ENCODE measurements around the gene TANGO2.

Gene TANGO2

DNA sequence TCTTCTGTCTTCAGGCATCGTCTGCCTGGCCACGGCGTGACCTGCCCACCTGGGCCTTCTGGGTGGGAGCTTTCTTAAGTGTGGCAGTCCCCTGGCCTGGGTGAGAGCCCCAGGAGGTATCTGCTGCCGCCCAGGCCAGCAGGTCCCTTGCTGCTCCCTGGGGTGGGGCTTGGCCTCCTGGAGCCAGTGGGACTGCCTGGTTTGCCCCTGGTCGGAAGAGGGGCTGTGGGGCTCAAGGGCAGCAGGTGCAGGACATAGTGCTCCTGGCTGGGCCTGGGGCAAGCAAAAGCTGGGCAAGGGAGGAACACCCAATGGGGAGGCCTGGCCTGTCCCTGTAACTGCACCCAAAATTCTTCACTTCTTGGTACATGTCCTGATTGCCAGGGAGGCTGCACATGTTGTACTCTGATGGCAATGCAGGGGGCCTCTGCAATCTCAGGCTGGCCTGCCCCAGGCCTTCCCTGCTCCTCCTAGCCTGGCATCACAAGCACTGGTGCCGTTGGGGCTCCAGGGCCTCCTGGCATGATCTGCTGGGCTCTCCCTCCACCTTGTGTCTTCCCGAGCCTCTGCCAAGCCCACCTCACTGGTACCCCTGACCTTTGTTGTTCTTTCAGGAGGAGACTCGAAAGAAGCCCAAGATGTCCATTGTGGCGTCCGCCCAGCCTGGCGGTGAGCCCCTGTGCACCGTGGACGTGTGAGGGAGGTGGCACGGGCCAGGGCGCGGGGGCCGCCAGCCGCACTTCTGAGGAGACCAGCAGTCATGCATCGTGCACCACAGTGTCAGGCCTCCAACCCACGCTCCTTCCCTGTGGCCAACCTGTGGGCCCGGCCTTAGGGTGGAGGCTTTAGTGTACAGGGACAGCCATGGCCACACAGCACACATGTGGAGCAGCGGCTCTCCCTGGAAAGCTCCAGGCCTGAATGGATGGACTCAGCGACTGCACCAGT lies 88.8 kb downstream of the TANGO2 start:
- DNase-seq = no peak

DNA sequence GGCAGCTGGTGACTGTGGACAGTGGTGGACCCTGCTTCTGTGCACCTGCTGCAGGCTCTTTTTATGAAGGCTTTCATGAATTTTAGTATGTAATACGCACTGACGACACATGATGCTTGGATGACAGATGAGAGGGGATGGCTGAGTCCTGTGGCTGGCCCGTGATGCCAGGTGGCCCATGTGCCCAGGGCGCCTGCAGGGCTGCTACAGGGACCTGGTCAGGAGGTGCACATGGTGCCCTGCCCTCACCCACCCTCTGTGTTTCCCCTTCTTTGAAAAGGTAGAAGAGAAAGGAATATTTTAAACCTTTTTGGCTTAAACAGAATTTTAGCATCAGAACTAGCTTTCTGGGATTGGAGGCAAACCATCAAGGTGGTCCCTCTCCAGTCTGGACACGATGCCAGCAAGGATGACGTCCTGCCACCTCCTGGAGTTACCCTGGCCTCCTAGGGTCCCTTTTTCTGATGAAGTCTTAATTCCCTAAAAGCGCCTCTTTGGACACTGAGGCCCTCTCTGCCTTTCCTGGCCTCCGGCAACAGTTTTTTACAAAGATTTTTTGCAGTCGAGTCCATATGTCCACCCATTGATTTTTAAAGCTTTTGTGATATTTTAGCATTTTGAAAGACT lies 89.6 kb downstream of the TANGO2 start:
- DNase-seq = no peak

DNA sequence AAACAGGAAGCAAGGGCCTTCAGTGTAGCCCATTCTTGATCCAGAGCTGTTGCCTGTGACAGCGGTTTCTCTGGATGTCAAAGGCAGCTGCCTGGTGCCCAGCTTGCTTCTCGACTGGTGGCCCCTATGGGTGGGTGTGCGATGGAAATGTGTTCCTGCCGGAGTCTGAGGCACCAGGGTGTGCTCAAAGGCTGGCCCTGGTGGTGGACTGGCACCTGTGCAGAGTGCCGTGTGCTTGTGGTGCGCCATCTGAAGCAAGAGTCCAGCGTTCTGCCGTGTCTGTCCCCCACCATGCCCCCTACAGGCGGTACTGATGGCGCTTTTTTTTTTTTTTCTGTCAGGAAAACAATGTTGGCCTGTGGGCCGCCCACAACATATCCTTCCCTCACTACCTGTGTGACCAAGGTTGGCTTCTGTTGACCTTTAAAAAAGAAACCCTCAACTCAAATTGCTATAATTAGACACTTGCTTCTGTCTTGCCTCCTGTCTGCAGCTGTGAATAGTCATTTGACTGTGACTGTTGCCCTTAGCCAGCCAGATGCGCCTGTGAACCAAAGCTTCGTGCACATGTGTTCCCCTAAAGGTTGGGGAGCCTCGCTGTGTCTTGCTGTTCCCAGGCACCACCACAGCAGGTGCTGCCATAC lies 90.3 kb downstream of the TANGO2 start:
- DNase-seq = no peak

DNA sequence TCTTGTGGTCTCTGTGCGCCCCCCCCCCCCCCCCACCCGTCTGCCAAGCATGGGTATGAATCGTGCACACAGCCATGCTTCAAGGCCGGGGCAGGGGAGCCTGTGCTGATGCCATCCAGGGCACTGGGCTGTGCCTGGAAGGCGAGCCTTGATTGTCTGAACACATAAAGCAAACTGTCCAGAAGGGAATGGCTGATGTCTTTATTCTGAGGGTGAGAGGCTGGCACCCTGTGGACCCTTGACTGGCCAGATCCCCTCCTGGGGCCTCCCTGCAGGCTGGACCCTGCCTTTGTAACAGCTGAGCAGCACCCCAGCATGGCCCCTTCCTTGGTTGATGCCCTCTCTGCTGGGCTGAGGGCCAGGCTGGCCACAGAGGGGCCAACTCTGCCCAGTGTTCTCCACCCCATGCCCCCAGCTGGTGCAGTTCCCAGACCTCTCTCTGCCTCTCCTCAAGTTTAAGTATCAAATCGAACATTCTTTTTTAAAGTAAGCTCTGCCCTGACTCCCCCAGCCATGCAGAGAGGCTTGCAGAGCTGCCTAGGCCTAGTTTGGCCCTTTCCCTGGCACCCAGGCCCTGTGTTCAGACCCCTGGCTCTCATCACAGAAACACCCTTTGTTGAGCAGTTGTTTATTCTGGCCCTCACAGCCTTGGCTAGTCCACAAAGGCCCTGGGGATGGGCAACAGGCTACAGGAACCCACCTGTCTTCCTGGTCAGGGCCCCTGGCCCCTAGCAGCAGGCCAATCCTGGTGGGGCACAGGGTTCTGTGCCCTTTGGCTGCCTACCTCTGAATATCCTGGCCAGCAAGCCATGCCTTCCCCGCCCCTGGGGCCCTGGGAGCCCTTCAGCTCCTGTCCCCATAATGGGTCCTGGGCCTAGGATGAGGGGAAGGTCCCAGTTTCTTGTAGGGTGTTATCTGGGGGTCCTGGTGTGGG lies 91.0 kb downstream of the TANGO2 start:
- DNase-seq = no peak

DNA sequence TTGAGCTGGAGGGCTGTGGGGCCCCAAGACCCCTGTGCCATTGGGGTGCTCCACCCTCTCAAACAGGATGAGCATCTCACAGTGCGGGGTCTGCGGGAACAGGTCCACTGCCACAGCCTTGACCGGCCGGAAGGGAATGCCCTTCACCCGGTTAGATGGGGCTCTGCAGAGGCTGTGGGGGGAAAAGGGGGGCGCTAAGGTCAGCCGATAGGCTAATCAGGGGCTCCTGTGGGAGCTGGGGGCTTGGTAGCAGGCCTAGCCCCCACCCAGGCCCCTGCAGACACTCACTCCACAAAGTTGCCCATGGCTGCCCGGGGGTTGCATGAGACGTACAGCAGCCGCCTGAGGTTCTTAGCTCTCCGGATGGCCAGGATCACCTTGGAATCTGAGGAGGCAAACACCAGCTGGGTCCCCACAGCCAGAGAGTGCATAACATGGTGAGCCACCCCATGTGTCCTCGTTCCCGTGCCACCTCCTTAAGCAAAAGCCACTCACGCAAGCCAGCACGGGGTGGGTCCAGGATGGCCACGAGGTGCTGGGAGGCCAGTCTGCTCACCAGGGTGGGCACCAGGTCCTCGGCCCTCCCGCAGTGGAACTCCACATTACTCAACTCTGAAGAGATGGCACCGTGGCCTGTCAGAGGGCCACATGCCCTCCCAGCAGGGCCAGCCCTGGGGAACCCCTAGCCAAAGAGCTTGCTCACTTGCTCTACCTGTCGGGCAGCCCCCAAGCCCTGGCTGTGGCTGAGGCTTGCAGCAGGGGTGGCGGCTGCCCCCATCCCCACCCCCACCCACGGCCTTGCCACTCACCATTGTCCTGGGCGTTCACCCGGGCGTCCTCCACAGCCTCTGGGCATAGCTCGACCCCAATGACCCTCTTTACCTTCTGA lies 92.0 kb downstream of the TANGO2 start:
- DNase-seq = no peak

DNA sequence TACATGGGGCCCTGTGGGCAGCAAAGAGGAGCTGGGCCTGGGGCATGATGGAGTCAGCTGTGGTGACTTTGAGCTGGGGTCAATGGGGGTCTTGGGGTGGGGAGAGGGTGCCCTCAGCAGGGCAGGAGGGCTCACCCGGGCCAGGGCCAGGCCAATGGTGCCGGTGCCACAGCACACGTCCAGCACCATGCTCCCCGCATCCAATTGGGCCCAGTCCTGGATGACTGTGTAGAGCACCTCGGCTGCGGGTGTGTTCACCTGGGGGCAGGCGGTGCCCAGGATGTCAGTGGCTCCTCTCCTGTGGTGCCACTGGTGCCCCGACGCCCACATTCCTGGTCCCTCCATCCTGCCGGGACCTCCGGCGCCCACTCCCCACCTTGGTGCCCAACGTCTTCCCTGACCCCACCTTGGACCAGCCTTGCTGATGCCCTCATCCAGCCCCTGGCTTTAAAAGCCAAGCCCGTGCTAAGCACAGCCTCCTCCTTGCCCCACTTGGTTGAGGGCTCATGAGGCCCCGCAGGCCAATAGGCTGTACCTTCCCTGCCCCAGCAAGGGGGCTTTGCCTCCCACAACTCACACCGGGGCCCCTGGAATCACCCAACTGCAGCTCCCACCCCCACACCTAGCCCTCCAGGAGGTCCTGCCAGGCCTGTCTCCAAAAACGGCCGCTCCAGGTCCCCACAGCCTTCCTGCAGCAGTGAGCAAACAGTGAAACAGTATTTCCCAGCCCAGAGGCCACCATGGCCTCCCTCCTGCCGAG lies 92.8 kb downstream of the TANGO2 start:
- DNase-seq = no peak

DNA sequence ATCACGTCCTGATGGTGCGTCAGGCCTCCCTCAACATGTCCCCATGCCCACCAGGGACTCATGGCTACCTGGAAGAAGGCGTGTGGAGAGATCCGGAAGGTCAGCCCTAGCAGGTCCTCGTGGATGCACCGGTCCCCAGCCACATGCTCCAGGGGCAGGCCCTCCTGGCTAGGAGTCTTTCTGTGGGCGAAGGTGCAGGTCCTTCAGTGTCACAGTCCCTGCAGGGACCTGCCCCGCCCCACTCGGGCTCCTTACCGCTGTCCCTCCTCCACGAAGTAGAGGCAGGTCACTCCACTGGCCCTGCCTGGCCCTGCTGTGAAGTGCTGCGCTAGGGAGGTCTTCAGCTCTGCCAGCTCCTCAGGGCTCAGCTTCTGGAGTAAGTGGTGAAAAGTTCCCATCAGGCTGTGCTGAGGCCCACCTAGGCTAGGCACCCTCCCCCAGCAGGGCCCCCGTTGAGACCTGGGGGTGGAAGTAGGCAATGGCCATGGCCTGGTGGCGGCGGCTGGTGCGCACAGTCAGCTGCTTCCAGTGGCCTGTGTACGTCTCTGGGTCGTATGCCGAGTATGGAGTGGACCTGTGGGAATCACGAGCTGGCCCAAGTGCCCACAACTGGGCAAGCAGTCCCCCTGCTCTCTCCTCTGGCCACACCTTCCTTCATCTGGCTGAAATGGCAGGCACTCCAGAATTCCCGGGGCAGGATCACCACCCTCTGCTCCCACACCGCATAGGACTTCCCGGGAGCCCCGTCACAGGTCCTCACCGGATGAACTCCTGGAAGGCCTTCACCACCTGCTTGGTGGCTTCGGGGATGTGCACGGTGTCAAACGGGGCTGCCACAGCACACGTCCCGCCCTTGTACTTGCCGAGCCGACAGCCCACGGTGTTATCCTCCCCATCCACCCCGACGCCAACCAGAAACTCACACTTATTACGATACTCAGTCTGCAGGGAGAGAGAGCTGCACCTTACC lies 93.9 kb downstream of the TANGO2 start:
- no peak for DNase-seq

DNA sequence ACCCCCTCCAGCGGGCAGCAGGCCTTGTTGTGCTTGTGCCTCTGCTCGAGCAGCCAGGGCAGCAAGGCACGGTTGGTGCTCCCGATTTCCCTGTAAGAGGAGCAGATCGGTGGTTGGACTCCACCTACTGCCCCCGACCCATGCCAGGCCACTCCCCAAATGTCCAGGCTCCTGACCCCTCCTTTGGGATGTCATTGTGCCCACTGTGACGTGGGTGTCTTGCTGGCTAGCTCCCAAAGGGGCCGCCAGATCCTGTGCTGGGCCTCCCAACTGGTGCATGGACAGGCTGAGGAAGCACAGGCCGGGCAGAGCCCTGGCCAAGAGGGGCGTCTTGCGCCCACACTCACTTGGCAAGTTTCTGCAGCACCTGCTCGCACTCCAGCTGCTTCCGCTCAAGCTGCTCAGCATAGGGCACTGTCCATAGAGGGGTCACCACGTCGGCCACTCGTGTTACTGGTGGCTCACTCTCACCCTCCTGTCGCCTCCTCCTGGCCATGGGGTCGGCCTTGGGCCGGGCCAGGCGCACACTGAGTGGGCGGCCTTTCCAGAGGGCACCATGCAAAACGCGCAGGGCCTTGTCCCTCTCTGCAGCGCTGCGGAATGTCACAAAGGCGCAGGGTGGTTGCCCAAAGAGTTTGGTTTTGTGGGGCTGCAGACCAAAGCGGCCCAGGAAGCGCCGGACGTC lies 94.9 kb downstream of the TANGO2 start, which contains the start of gene RANBP1:
TSS of gene RANBP1 (plus strand) at position 414 of the 685 bp plus-strand sequence. CDS start at position 495, 81 bp downstream.
- no peak for DNase-seq

DNA sequence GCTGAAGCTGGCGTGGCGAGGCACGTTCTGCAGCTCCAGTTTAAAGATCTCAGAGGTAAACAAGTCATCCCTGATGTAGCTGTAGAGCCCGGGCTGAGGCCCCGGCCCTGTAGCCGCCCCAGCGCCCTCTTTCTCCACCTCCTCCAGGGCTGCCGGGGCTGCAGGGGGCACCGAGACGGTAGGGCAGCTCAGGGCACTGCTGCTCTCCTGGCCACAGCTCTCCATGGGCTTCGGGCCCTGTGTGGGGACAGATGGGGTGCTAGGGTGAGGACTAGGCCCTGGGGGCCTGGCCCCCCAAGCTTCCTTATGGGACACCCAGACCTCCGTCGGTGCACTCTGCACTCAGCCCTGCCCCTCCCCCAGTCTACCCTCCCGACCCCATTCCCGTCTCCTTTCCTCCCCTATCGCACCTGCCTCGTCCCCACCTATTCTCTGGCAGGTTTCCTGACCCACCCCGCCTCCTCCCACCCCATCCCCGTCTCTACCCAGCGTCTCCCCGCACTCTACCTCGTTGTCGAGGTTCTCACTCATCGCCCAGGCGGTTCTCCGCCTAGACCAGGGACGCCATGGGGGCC lies 95.6 kb downstream of the TANGO2 start:
- no peak for DNase-seq

Data from EL (cell line).